ENCODE data around the gene ZNF23.

- no peak for TF ChIP-seq CTCF (IDR thresholded peaks at IDR 0.05)
- TF ChIP-seq POLR2A (IDR thresholded peaks at IDR 0.05) = no peak
Observed at GRCh38 chr16:71423016-71423415, 39.0 kb downstream of the ZNF23 start.
